ENCODE results near the gene RHCG.

DNA sequence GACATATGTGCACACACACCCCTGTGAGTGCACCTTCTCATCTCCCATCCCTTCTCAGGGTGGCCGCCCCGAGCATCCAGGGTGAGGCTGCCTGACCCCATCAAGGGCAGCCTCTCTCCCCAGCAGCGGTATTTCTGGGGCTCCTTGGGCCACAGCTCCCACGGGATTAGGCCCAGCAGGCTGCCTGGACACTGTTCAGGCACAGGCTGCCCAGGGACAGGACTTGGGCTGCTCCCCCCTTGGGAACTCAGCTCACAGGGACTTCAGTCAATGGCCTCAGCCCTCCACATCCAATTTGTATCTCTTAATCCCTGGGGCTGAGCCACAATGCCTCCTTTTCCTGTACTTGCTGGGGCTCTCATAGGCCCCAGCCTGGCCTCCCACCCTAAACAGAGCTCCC, 35.0 kb downstream of the RHCG start:
- TF ChIP-seq CTCF (IDR thresholded peaks at IDR 0.05): no peak
- no peak for TF ChIP-seq POLR2A (IDR thresholded peaks at IDR 0.05)

Data from adrenal gland (tissue), 5 donors.